HEK293T (cell line): Measurements from ENCODE around the gene MAPK12.

Experiments
- ARNT ChIP-seq: fragments of 450-650 bp; IDR thresholded peaks from 2 replicates; pipeline ENCODE4 v1.6.1; 2017; ENCODE audit warnings: mild to moderate bottlenecking
- BHLHE40 ChIP-seq: fragments of 450-650 bp; IDR thresholded peaks from 2 replicates; pipeline ENCODE4 v1.6.1; 2016; ENCODE audit warnings: mild to moderate bottlenecking, moderate library complexity, borderline replicate concordance
- CTBP1 ChIP-seq: fragments of 450-650 bp; IDR thresholded peaks from 2 replicates; pipeline ENCODE4 v1.6.1; 2016; ENCODE audit warnings: borderline replicate concordance
- ELF4 ChIP-seq: fragments of 450-650 bp; IDR thresholded peaks from 2 replicates; pipeline ENCODE4 v1.6.1; 2017; ENCODE audit warnings: antibody characterized with exemption
- FOXA1 ChIP-seq: fragments of 450-650 bp; IDR thresholded peaks from 2 replicates; pipeline ENCODE4 v1.6.1; 2016; ENCODE audit warnings: mild to moderate bottlenecking
- FOXM1 ChIP-seq: fragments of 450-650 bp; IDR thresholded peaks from 2 replicates; pipeline ENCODE4 v1.6.1; 2017; ENCODE audit warnings: mild to moderate bottlenecking, borderline replicate concordance
- L3MBTL2 ChIP-seq: fragments of 450-650 bp; conservative IDR thresholded peaks from 2 replicates; pipeline ENCODE4 v1.6.1; 2016; ENCODE audit warnings: mild to moderate bottlenecking
- LEF1 ChIP-seq: fragments of 450-650 bp; IDR thresholded peaks from 2 replicates; pipeline ENCODE4 v1.6.1; 2017; ENCODE audit warnings: mild to moderate bottlenecking, borderline replicate concordance
- SP1 ChIP-seq: fragments of 450-650 bp; IDR thresholded peaks from 2 replicates; pipeline ENCODE4 v1.6.1; 2017
- SUZ12 ChIP-seq: fragments of 450-650 bp; IDR thresholded peaks from 2 replicates; pipeline ENCODE4 v1.6.1; 2016; ENCODE audit warnings: mild to moderate bottlenecking
- TARDBP ChIP-seq: fragments of 450-650 bp; IDR thresholded peaks from 2 replicates; pipeline ENCODE4 v1.6.1; 2016
- ZNF384 ChIP-seq: fragments of 450-650 bp; IDR thresholded peaks from 2 replicates; pipeline ENCODE4 v1.6.1; 2016

DNA sequence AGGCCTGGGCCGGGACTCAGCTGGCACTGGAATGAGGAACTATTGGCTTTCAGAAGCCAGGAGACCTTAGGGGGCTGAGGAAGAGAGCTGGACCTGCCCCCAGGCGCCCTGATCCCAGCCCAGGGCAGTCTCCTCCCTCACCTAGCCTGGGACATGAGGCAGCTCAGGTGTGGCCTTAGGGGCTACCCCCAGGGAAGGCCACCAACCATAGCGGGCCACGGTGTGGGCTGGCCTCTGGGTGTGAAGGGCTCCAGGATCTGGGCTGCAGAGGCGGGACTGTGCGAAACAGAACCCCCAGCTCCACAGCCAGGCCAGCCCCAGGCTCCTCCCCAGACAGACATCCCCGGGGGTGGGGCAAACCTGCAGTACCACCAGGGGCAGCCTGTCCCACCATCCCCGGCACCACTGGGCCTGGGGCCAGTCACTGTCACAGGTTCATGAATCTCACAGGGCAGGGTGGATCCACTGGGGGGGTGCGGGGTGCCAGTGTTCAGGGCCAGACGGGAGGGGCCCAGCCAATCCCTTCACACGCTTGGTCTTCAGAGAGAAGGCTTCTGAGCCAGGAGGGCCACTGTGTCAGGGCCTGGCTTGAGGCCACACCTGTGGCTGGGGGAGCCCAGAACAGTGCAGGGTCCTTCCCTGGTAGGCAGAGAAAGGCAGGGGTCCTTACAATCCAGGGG is 42.5 kb upstream of the MAPK12 start:
- TF ChIP-seq FOXM1 (no peak), ELF4 (no peak), FOXA1 (no peak), CTBP1 (no peak), L3MBTL2 (no peak), SP1 (no peak), LEF1 (no peak), ZNF384 (no peak), SUZ12 (no peak), TARDBP (no peak), ARNT (no peak), BHLHE40 (no peak)
